SJCRH30 (cell line): ENCODE measurements around the gene DENND4A. TPM values are rescaled to one million over a fixed set of nuclear protein-coding genes. Genes with fewer than 3 reads are reported as not detected.
"Not testable (repeated sequence)": the region's sequence is repeated elsewhere in the genome, so short reads cannot be mapped to it uniquely, and the experiment has no call there.

Experiments used
- DNase-seq, 2 experiments: peaks; one replicate each; pipeline ENCODE4 v3.0.0-alpha.2; 2015 to 2020
- H3K27ac ChIP-seq: fragments of 250-450 bp; sonication (Bioruptor Pico); 2 replicates; pipeline ENCODE4 v1.5.1; 2020; ENCODE audit warnings: mild to moderate bottlenecking, moderate library complexity
- H3K27me3 ChIP-seq: fragments of 250-450 bp; sonication (Bioruptor Pico); 2 replicates; pipeline ENCODE4 v1.5.1; 2020; ENCODE audit warnings: mild to moderate bottlenecking, moderate library complexity
- H3K36me3 ChIP-seq: fragments of 250-450 bp; sonication (Bioruptor Pico); 2 replicates; pipeline ENCODE4 v1.5.1; 2020; ENCODE audit warnings: mild to moderate bottlenecking, moderate library complexity
- H3K4me1 ChIP-seq: fragments of 250-450 bp; sonication (Bioruptor Pico); 2 replicates; pipeline ENCODE4 v1.5.1; 2020; ENCODE audit warnings: mild to moderate bottlenecking, moderate library complexity
- H3K4me3 ChIP-seq: fragments of 250-450 bp; sonication (Bioruptor Pico); 2 replicates; pipeline ENCODE4 v1.5.1; 2020; ENCODE audit warnings: mild to moderate bottlenecking, moderate library complexity
- H3K9me3 ChIP-seq: fragments of 250-450 bp; sonication (Bioruptor Pico); replicated peaks from 2 replicates; pipeline ENCODE4 v1.5.1; 2020; ENCODE audit warnings: mild to moderate bottlenecking, moderate library complexity
- total RNA-seq: library from RNA; depleted of rRNA; stranded (reverse); fragments of >200 nt; shearing (Covaris generic); gene quantifications from 2 replicates; pipeline ENCODE4 v1.2.3, GENCODE V29; 2014

The DENND4A gene
- total RNA-seq, 1 experiment from 2014 or later, result 26.4 TPM

- Histone ChIP-seq H3K4me3 (no peak overlapping the region), H3K9me3 (no peaks in the 10 kb centered on the region), H3K4me1 (peaks cover 11% of the 10 kb centered on the region; the same call in 1 of the 2 replicates), H3K27me3 (no peaks in the 10 kb centered on the region), H3K27ac (no peak overlapping the region), H3K36me3 (peaks cover 2% of the 10 kb centered on the region; the same call in 1 of the 2 replicates)
- no peak for DNase-seq
Observed at GRCh38 chr15:65783872-65784271, 8.2 kb downstream of the DENND4A start.

DNA sequence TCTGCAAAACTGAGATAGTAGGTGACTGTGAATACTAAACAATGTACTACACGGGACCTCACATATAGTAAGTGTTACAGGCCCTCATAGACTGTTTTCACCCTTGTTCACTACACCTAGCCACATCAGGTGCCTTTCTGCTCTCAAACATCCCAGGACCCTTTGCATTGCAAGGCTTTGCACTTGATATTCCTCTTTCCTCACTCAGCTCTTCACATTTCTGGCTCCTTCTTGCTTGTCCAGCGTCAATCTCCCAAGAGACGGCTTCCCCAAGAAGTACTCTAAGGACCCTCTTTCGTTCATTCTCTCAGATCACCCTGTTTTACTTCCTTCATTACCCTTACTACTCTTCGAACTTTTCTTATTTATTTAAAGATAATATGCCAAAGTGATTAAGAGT lies 10.0 kb downstream of the DENND4A start:
- Histone ChIP-seq H3K27me3 (no peaks in the 10 kb centered on the region), H3K4me3 (no peak overlapping the region), H3K36me3 (peaks cover 2% of the 10 kb centered on the region; the same call in 1 of the 2 replicates), H3K9me3 (no peaks in the 10 kb centered on the region), H3K27ac (no peak overlapping the region), H3K4me1 (peaks cover 9% of the 10 kb centered on the region; the same call in 1 of the 2 replicates)
- DNase-seq, result no peak

DNA sequence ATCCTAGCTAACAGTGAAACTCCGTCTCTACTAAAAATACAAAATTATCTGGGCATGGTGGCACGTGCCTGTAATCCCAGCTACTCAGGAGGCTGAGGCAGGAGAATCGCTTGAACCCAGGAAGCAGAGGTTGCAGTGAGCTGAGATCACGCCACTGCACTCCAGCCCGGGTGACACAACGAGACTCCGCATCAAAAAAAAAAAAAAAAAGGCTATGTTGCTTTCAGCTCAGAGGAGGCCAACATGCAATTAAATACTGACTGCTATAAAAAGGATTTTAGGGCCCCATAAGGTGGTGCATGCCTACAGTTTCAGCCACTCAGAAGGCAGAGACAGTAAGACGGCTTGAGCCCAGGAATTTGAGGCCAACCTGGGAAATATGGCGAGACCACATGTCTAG lies 13.4 kb downstream of the DENND4A start:
- not testable (repeated sequence) for H3K4me3 ChIP-seq, H3K27me3 ChIP-seq, DNase-seq, H3K27ac ChIP-seq, H3K36me3 ChIP-seq, H3K4me1 ChIP-seq, H3K9me3 ChIP-seq

DNA sequence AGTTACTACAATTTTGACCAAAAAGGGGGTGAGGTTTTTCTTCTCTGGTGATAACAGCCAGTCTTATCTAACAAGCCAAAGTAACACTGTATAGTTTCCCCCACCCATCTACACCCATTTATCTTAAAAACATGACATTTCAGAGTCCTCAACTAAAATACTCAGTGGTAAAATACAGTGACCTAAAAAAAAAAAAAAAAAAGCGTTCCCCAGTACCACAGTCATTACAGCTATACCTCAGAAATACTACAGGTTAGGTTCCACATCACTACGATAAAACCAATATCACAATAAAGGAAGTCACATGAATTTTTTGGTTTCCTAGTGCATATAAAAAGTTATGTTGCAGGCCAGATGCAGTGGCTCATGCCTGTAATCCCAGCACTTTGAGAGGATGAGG lies 13.8 kb downstream of the DENND4A start:
- no peak for DNase-seq
- Histone ChIP-seq H3K36me3 (no peaks in the 10 kb centered on the region; the same call in 1 of the 2 replicates), H3K4me3 (no peak overlapping the region), H3K27ac (no peak overlapping the region), H3K4me1 (no peaks in the 10 kb centered on the region), H3K9me3 (no peaks in the 10 kb centered on the region), H3K27me3 (no peaks in the 10 kb centered on the region)

GRCh38 chr15:65777843-65778242 lies 14.2 kb downstream of the DENND4A start:
- Histone ChIP-seq H3K36me3 (no peaks in the 10 kb centered on the region), H3K27me3 (no peaks in the 10 kb centered on the region), H3K9me3 (no peaks in the 10 kb centered on the region), H3K4me1 (no peaks in the 10 kb centered on the region), H3K4me3 (no peak overlapping the region), H3K27ac (no peak overlapping the region)
- DNase-seq, result no peak

DNA sequence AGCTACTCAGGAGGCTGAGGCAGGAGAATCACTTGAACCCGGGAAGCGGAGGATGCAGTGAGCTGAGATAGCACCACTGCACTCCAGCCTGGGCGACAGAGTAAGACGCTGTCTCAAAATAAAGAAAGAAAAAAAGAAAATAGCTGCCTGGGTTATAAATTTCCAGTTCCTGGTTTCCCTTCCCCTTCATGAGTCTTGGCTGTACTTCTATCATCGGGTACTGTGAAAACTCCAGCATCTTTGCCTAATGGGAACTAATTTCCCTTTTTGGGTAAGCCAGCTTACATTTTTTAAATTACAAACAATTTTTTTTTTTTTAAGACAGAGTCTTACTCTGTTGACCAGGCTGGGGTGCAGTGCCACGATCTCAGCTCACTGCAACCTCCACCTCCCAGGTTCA lies 15.0 kb downstream of the DENND4A start:
- H3K27ac ChIP-seq, result no peak overlapping the region
- H3K4me1 ChIP-seq, result no peaks in the 10 kb centered on the region
- no peaks in the 10 kb centered on the region for H3K27me3 ChIP-seq
- H3K9me3 ChIP-seq, result no peaks in the 10 kb centered on the region
- H3K36me3 ChIP-seq, result no peaks in the 10 kb centered on the region
- DNase-seq, result no peak
- no peak overlapping the region for H3K4me3 ChIP-seq

DNA sequence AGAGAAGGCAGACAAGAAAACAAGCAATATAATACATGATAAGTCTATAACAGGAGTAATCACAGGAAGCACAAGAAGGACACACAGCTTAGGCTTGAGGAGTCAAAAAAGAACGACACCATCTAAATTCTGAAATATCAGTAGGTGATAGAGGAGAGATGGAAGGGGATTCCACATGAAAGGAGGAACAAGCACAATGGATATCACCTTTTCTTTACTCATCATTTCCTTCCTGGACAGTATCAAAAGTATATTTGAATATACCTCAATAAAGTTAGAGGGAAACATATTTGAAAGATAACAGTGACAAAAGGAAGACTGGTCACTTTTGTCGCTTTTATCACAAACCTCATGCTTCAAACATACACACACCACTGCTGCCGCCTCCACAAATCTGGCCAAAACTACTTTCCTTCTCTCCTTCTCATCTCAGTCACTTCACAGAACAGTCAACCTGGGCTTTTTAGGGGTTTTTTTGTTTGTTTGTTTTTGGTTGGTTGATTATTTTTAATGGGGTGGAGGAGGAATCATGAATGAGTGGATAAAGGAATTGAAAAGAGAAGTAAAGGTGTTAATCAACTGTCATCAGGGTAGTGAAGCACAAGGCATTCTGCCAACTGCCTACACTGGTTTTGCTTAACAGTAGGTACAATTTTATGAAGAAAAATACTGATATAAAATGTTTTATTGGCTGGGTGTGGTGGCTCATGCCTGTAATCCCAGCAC lies 18.5 kb downstream of the DENND4A start:
- Histone ChIP-seq H3K27me3 (no peaks in the 10 kb centered on the region), H3K4me3 (no peak overlapping the region), H3K9me3 (no peaks in the 10 kb centered on the region), H3K4me1 (no peaks in the 10 kb centered on the region), H3K27ac (no peak overlapping the region), H3K36me3 (no peaks in the 10 kb centered on the region)
- DNase-seq, result no peak

GRCh38 chr15:65772930-65773329 lies 19.2 kb downstream of the DENND4A start:
- H3K27ac ChIP-seq, result no peak overlapping the region
- H3K4me3 ChIP-seq, result no peak overlapping the region
- no peaks in the 10 kb centered on the region for H3K27me3 ChIP-seq
- H3K36me3 ChIP-seq, result no peaks in the 10 kb centered on the region
- no peaks in the 10 kb centered on the region for H3K9me3 ChIP-seq
- no peak for DNase-seq
- H3K4me1 ChIP-seq, result no peaks in the 10 kb centered on the region

- no peak overlapping the region for H3K27ac ChIP-seq
- H3K27me3 ChIP-seq, result no peaks in the 10 kb centered on the region
- no peaks in the 10 kb centered on the region; the same call in 1 of the 2 replicates for H3K4me1 ChIP-seq
- H3K9me3 ChIP-seq, result no peaks in the 10 kb centered on the region
- H3K36me3 ChIP-seq, result no peaks in the 10 kb centered on the region
- no peak overlapping the region for H3K4me3 ChIP-seq
- no peak for DNase-seq
Observed at GRCh38 chr15:65771870-65772269, 20.2 kb downstream of the DENND4A start.

GRCh38 chr15:65769482-65769881 lies 22.6 kb downstream of the DENND4A start:
- no peak for DNase-seq
- H3K4me3 ChIP-seq, result no peak overlapping the region
- H3K9me3 ChIP-seq, result no peaks in the 10 kb centered on the region
- no peaks in the 10 kb centered on the region for H3K27me3 ChIP-seq
- H3K27ac ChIP-seq, result no peak overlapping the region
- no peaks in the 10 kb centered on the region for H3K36me3 ChIP-seq
- H3K4me1 ChIP-seq, result no peaks in the 10 kb centered on the region; the same call in 1 of the 2 replicates

DNA sequence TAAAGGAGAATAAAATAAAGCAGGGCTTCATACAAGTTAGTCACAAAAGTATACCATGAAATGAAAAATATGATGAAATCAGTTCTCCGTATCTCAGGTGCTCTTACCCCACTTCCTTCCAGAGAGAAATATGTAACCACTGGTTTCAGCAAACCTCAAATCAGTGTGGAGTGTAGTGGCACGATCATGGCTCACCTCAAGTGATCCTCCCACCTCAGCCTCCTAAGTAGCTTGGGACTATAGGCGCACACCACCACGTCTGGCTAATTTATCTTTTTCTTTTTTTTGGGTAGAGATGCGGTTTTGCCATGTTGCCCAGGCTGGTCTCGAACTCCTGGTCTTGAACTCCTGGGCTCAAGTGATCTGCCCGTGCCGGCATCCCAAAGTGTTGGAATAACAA lies 24.2 kb downstream of the DENND4A start:
- Histone ChIP-seq H3K4me3 (no peak overlapping the region), H3K9me3 (no peaks in the 10 kb centered on the region), H3K27me3 (no peaks in the 10 kb centered on the region), H3K27ac (no peak overlapping the region), H3K4me1 (no peaks in the 10 kb centered on the region; the same call in 1 of the 2 replicates), H3K36me3 (no peaks in the 10 kb centered on the region)
- DNase-seq, result no peak

DNA sequence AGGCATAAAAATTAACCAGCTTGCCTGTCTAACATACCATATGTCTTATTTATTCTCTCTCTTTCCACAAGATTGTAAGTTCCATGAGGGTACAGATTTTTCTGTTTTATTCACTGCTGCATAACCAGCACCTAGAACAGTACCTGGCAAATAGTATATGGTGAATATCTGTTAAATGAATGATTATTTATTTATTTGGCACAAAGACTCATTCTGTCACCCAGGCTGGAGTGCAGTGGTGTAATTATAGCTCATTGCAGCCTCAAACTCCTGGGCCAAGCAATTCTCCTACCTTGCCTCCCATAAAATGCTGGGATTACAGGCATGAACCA lies 24.9 kb downstream of the DENND4A start:
- Histone ChIP-seq H3K27me3 (no peaks in the 10 kb centered on the region), H3K4me1 (no peaks in the 10 kb centered on the region; the same call in 1 of the 2 replicates), H3K36me3 (no peaks in the 10 kb centered on the region), H3K4me3 (no peak overlapping the region), H3K9me3 (no peaks in the 10 kb centered on the region), H3K27ac (no peak overlapping the region)
- no peak for DNase-seq

DNA sequence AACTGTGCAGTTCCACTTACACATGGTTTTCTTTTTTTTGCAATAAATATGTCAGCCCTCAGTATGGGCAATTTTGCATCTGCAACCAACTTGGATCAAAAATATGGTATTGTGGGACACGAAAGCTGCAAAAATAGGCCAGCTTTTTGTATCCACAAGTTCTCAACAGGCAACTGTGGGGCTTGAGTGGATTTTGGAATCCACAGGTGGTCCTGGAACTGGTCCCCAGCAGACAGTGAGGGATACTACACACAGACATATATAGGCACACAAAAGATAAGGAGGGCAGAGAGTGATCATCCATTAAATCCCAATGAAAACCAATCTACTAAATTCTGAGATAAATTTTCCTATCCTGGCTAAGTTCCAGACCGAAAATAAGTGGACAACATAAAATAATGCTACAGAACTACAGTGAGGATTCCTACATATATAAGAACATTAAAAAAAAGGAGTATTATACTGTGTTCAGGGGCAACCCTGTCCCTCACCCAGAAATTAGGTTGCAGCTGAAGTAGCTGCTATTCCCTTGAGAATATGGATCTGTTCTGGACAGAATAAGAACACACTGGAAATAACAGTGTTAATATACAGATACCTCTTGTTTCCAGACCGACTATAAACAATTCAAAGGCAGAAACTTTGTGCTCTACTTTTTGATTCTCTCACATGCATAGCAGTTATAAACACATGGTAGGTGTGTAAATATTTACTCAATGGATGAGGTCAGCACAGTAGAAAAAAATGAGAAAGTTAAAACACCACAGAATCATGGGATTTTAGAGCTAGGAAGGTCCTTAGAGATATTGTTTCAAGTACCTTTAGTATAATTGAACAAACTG lies 25.4 kb downstream of the DENND4A start:
- H3K27ac ChIP-seq, result no peak overlapping the region
- no peaks in the 10 kb centered on the region for H3K9me3 ChIP-seq
- no peak overlapping the region for H3K4me3 ChIP-seq
- no peaks in the 10 kb centered on the region for H3K27me3 ChIP-seq
- no peak for DNase-seq
- H3K36me3 ChIP-seq, result no peaks in the 10 kb centered on the region
- H3K4me1 ChIP-seq, result no peaks in the 10 kb centered on the region; the same call in 1 of the 2 replicates

- Histone ChIP-seq H3K9me3 (no peaks in the 10 kb centered on the region), H3K27me3 (no peaks in the 10 kb centered on the region), H3K36me3 (no peaks in the 10 kb centered on the region), H3K27ac (no peak overlapping the region), H3K4me1 (no peaks in the 10 kb centered on the region; the same call in 1 of the 2 replicates), H3K4me3 (no peak overlapping the region)
- DNase-seq, result no peak
Observed at GRCh38 chr15:65765106-65765505, 27.0 kb downstream of the DENND4A start.
